ENCODE measurements around the gene LTN1. TPM values are rescaled to one million over a fixed set of nuclear protein-coding genes. Genes with fewer than 3 reads are reported as not detected.

The LTN1 gene, protein sequence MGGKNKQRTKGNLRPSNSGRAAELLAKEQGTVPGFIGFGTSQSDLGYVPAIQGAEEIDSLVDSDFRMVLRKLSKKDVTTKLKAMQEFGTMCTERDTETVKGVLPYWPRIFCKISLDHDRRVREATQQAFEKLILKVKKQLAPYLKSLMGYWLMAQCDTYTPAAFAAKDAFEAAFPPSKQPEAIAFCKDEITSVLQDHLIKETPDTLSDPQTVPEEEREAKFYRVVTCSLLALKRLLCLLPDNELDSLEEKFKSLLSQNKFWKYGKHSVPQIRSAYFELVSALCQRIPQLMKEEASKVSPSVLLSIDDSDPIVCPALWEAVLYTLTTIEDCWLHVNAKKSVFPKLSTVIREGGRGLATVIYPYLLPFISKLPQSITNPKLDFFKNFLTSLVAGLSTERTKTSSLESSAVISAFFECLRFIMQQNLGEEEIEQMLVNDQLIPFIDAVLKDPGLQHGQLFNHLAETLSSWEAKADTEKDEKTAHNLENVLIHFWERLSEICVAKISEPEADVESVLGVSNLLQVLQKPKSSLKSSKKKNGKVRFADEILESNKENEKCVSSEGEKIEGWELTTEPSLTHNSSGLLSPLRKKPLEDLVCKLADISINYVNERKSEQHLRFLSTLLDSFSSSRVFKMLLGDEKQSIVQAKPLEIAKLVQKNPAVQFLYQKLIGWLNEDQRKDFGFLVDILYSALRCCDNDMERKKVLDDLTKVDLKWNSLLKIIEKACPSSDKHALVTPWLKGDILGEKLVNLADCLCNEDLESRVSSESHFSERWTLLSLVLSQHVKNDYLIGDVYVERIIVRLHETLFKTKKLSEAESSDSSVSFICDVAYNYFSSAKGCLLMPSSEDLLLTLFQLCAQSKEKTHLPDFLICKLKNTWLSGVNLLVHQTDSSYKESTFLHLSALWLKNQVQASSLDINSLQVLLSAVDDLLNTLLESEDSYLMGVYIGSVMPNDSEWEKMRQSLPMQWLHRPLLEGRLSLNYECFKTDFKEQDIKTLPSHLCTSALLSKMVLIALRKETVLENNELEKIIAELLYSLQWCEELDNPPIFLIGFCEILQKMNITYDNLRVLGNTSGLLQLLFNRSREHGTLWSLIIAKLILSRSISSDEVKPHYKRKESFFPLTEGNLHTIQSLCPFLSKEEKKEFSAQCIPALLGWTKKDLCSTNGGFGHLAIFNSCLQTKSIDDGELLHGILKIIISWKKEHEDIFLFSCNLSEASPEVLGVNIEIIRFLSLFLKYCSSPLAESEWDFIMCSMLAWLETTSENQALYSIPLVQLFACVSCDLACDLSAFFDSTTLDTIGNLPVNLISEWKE (N-terminal part only)
- 10 to 100 TPM; 19.0 to 21.4 (median 20.9) TPM for total RNA-seq

DNA sequence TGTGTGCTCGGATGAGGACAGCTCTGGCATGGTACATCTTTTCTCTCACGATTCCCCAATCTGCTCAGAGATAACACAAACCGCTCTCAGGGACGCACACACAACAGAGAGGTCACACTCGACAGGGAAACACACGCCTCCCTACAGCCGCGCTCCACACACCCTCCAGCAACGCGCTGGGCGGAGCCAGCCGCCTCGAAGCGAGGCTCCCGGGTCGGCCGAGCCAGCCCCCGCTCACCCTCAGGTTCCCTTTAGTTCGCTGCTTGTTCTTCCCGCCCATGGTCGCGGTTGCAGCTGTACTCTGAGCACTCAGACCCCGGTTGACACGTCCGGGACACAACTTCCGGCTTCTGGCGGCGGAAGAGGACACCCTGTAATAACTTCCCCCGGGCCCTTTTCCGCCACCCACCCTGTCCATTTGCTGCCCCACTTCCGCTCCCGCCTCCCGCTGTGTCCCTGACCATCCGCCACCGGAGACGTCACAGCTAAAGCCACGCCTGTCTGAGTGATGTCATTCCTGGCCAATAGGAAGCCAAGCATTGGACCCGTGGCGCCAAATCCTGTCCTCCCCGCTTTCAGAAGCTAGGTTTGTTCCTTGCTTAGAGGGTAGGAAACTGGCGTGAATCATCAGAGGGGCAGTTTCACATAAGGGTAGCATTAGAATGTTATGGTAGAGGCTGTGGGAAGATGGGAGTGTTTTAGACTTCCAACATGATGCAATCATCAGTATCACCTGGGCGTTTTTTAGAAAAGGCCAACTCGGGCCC lies at the start of gene LTN1:
Gene LTN1 (minus strand): TSS at position 352 of the 767 bp plus-strand sequence. CDS start 72 bp downstream, at position 280.
- peak; percentile 99 to 100 for DNase-seq (ENCODE audit: low spot score in 2 of 2)
- H3K4me3 ChIP-seq (ENCODE audit: low read depth, poor library complexity, severe bottlenecking) = peak within 1 kb of the TSS; percentile 91
- 1% methylated on average over 43 of the region's 43 CpGs for WGBS, 2 donors
- intact Hi-C loops (cut with DNase I; ENCODE audit: low total_unique reads) = no loop called here
- TF ChIP-seq, protein P1, sequence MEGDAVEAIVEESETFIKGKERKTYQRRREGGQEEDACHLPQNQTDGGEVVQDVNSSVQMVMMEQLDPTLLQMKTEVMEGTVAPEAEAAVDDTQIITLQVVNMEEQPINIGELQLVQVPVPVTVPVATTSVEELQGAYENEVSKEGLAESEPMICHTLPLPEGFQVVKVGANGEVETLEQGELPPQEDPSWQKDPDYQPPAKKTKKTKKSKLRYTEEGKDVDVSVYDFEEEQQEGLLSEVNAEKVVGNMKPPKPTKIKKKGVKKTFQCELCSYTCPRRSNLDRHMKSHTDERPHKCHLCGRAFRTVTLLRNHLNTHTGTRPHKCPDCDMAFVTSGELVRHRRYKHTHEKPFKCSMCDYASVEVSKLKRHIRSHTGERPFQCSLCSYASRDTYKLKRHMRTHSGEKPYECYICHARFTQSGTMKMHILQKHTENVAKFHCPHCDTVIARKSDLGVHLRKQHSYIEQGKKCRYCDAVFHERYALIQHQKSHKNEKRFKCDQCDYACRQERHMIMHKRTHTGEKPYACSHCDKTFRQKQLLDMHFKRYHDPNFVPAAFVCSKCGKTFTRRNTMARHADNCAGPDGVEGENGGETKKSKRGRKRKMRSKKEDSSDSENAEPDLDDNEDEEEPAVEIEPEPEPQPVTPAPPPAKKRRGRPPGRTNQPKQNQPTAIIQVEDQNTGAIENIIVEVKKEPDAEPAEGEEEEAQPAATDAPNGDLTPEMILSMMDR (IDR thresholded peaks at IDR 0.05) = no peak
- TF ChIP-seq POLR2A (IDR thresholded peaks at IDR 0.05) = peak in 1 of 2 donors; percentile 20

DNA sequence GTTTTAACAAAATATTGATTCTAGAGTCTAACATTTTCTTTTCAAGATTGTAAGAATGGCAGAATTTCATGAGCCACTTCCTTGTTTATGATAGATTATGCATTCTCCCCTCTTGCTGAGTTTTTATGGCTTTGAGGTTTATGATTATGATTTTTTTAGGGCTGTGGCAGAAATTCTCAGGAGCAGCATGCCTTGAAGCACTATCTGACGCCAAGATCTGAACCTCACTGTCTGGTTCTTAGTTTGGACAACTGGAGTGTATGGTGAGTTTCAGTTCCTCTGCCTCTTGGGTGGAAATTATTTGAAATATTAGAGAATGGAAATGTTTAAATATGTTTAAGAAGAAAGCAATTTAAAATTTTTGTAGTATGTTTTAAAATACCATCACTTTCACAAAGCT lies 42.0 kb upstream of the LTN1 start:
- WGBS, 2 donors = 78 to 85% methylated on average over 1 of the region's 1 CpG

DNA sequence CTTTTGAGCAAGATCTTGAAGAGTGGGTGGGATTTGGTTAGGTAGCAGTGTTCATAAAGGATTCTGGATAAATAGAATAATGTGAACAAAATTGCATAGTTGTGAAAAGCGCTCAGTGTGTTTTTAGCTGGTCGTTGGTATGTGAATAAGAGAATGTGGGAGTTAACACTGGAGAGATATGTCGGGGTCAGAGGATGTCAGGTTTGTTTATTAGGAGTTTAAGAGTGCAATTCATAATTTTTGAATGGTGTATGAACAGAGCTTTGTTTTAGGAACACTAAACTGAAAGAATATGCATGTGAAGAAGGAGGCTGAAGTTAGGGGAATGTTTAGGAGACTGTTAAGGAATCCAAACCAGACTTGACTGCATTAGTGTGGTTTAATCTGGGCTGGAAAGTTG lies 41.2 kb upstream of the LTN1 start:
- intact Hi-C loops (cut with DNase I; ENCODE audit: low total_unique reads) = no loop called here
- H3K4me3 ChIP-seq (ENCODE audit: low read depth, poor library complexity, severe bottlenecking) = no peak overlapping the region
- WGBS, 2 donors = 89 to 91% methylated on average over 3 of the region's 3 CpGs
- no peak for DNase-seq (ENCODE audit: low spot score in 2 of 2)
- no peak for TF ChIP-seq POLR2A (IDR thresholded peaks at IDR 0.05)
- TF ChIP-seq, protein P1 (IDR thresholded peaks at IDR 0.05) = no peak

More for the DNA sequence above, 42.0 kb upstream of the LTN1 start:
- no peak overlapping the region for H3K4me3 ChIP-seq (ENCODE audit: low read depth, poor library complexity, severe bottlenecking)
- intact Hi-C loops (cut with DNase I; ENCODE audit: low total_unique reads) = no loop called here
- TF ChIP-seq, protein P1 (IDR thresholded peaks at IDR 0.05) = no peak
- no peak for TF ChIP-seq POLR2A (IDR thresholded peaks at IDR 0.05)
- DNase-seq (ENCODE audit: low spot score in 2 of 2) = no peak

DNA sequence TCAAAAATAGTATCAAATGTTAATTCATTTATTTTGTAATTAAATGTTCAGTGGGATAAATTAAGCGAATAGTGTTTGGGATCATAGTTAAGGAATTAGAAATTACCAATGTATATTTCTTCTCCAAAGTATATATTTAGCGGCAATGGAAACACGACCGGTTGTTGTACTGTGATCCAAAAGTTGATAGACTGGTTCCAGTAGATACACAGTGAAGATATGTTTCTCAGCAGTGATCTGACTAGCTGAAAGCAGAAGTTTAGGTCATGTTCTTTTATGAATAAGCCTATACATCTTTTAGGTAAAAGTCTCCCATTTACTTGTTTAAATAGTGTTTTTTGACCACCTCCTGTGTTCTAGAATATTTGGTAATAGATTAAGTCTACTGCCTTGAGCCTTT lies 40.6 kb upstream of the LTN1 start:
- 48 to 70% methylated on average over 4 of the region's 4 CpGs for WGBS, 2 donors
- intact Hi-C loops (cut with DNase I; ENCODE audit: low total_unique reads) = no loop called here

More for the DNA sequence above, 40.6 kb upstream of the LTN1 start:
- no peak for DNase-seq (ENCODE audit: low spot score in 2 of 2)
- no peak for TF ChIP-seq POLR2A (IDR thresholded peaks at IDR 0.05)
- TF ChIP-seq, protein P1 (IDR thresholded peaks at IDR 0.05) = no peak
- H3K4me3 ChIP-seq (ENCODE audit: low read depth, poor library complexity, severe bottlenecking) = no peak overlapping the region

All from lower leg skin (tissue), 4 donors.